Left renal cortex interstitium (tissue), 4 donors: ENCODE results near the gene SF3A2. TPM values are rescaled to one million over a fixed set of nuclear protein-coding genes. Genes with fewer than 3 reads are reported as not detected.

Source experiments
- DNase-seq, 4 donors: peaks; one replicate each; pipeline ENCODE4 v3.0.0-alpha.2; 2013; ENCODE audit warnings: low read depth in 4 of 4, low spot score in 2 of 4, missing footprints in 1 of 4
- polyA plus RNA-seq, 4 donors: library from polyadenylated mRNA; unstranded; fragments of 120-200 nt; gene quantifications; one replicate each; pipeline ENCODE4 v1.2.1, GENCODE V29; 2013; ENCODE audit not compliant: insufficient read length in 4 of 4

SF3A2 gene
- polyA plus RNA-seq, 4 donors, result 55.3 to 92.4 (median 84.6) TPM

GRCh38 chr19:2287585-2288337 is 51.1 kb downstream of the SF3A2 start:
- no peak for DNase-seq

GRCh38 chr19:2288338-2288817 is 51.8 kb downstream of the SF3A2 start:
- DNase-seq, result no peak

GRCh38 chr19:2288818-2289713 is 52.4 kb downstream of the SF3A2 start:
- DNase-seq, result no peak

GRCh38 chr19:2289714-2290435 is 53.3 kb downstream of the SF3A2 start:
- no peak for DNase-seq

GRCh38 chr19:2290441-2291184 is 54.0 kb downstream of the SF3A2 start:
- no peak for DNase-seq

GRCh38 chr19:2291185-2291751 is 54.6 kb downstream of the SF3A2 start:
- no peak for DNase-seq

GRCh38 chr19:2294687-2295335 is 58.2 kb downstream of the SF3A2 start:
- no peak for DNase-seq

- no peak for DNase-seq
These were observed 59.5 kb downstream of the SF3A2 start for GRCh38 chr19:2296141-2296540.

Other genes starting within 250 kb of the SF3A2 start
- 100 to 1,000 TPM in 2 of 4 donors, 10 to 100 TPM in 2; 75.3 to 134 (median 112) TPM for gene BTBD2, start 221.1 kb upstream of the SF3A2 start, polyA plus RNA-seq
- 10 to 100 TPM; 54.6 to 86.8 (median 81.6) TPM for gene MKNK2, start 185.6 kb upstream of the SF3A2 start, polyA plus RNA-seq
- gene MOB3A, start 140.5 kb upstream of the SF3A2 start, polyA plus RNA-seq, result 10 to 100 TPM; 20.9 to 33.3 (median 25.1) TPM
- gene IZUMO4, start 139.9 kb upstream of the SF3A2 start, polyA plus RNA-seq, result 1 to 10 TPM; 4.0 to 9.2 (median 7.4) TPM
- 100 to 1,000 TPM in 3 of 4 donors, 10 to 100 TPM in 1; 92.0 to 128 (median 113) TPM for gene AP3D1, start 85.3 kb upstream of the SF3A2 start, polyA plus RNA-seq
- gene DOT1L, start 72.9 kb upstream of the SF3A2 start, polyA plus RNA-seq, result 10 to 100 TPM; 20.1 to 43.7 (median 29.1) TPM
- 10 to 100 TPM; 60.5 to 98.5 (median 82.3) TPM for gene PLEKHJ1, start 495 bp upstream of the SF3A2 start, polyA plus RNA-seq
- gene AMH, start 12.5 kb downstream of the SF3A2 start, polyA plus RNA-seq, result 1 to 10 TPM in 3 of 4 donors, under 1 TPM in 1; 0.96 to 3.8 (median 2.4) TPM
- gene JSRP1, start 19.6 kb downstream of the SF3A2 start, polyA plus RNA-seq, result under 1 TPM; 0.23 to 0.94 (median 0.74) TPM
- gene PEAK3, start 45.4 kb downstream of the SF3A2 start, polyA plus RNA-seq, result under 1 TPM in 3 of 4 donors, not detected in 1; 0.06 to 0.21 (median 0.16) TPM
- gene LINGO3, start 71.3 kb downstream of the SF3A2 start, polyA plus RNA-seq, result under 1 TPM; 0.06 to 0.14 (median 0.09) TPM
- 100 to 1,000 TPM in 3 of 4 donors, 10 to 100 TPM in 1; 75.3 to 125 (median 114) TPM for gene LSM7, start 91.8 kb downstream of the SF3A2 start, polyA plus RNA-seq
- gene SPPL2B, start 91.9 kb downstream of the SF3A2 start, polyA plus RNA-seq, result 100 to 1,000 TPM in 2 of 4 donors, 10 to 100 TPM in 2; 39.5 to 141 (median 89.3) TPM
- gene TMPRSS9, start 123.4 kb downstream of the SF3A2 start, polyA plus RNA-seq, result 1 to 10 TPM in 1 of 4 donors, under 1 TPM in 3; 0.08 to 1.2 (median 0.62) TPM
- 100 to 1,000 TPM in 1 of 4 donors, 10 to 100 TPM in 3; 64.7 to 125 (median 91.1) TPM for gene TIMM13, start 190.8 kb downstream of the SF3A2 start, polyA plus RNA-seq
- 10 to 100 TPM; 51.4 to 93.0 (median 76.8) TPM for gene LMNB2, start 220.1 kb downstream of the SF3A2 start, polyA plus RNA-seq
- 10 to 100 TPM in 3 of 4 donors, 1 to 10 TPM in 1; 9.9 to 17.6 (median 11.3) TPM for gene GADD45B, start 239.3 kb downstream of the SF3A2 start, polyA plus RNA-seq